Articular chondrocyte of knee joint (primary cell): ENCODE measurements around the gene MRO. TPM values are rescaled to one million over a fixed set of nuclear protein-coding genes. Genes with fewer than 3 reads are reported as not detected.

Experiments
- total RNA-seq: library from RNA; depleted of rRNA; stranded (reverse); fragments of >200 nt; gene quantifications from 2 replicates; pipeline ENCODE4 v1.2.3, GENCODE V29; 2012

Gene MRO
- total RNA-seq: 0.39 and 0.43 TPM in 2 replicates

DNA sequence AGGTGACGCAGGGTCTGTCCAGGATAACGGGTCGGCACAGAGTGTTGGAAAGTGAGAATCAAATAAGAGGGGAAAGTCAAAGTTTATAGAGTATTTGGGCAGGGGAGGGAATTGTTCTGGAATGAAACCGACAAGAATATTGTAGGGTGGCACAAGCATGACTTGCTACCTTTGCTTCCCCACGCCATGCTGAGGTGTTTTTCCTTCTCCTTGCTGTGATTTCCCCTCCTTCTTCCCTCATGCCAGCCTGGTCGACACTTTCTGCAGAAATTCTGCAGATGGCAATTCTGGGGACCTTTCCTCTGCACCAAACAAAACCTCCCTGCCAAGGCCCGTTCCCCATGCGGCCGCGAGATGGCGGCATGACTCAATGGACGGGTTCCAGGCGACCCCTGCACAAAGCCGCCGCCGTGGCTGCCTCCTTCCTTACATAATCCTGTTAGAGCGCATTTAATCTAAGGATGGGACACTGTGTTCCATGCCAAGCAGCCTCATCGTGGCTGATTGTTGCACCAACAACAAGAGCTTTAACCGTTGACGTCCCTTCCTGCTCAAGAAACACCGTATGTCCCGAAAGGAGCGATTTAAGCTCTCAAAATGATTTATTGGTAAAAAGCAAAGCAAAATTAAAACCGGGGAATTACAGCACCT, at the start of gene MRO:
MRO (minus strand) TSS at position 289 of the 651 bp plus-strand sequence. CDS start 10,616 bp downstream, outside the sequence.

Other genes starting within 250 kb of the MRO start
- gene ME2, start 59.1 kb upstream of the MRO start, total RNA-seq: 35.0 and 39.6 TPM in 2 replicates
- 8.4 and 12.7 TPM in 2 replicates for gene ELAC1, start 148.0 kb upstream of the MRO start, total RNA-seq
- 120 and 142 TPM in 2 replicates for gene SMAD4, start 210.2 kb upstream of the MRO start, total RNA-seq